Transverse colon (tissue), 4 donors: ENCODE measurements around the gene GALNT13. TPM values are rescaled to one million over a fixed set of nuclear protein-coding genes. Genes with fewer than 3 reads are reported as not detected.

Experiments used
- DNase-seq: peaks from one replicate; pipeline ENCODE4 v3.0.0-alpha.2; 2019
- H3K27ac ChIP-seq, 4 donors: fragments of 200-600 bp; sonication (generic); 2 replicates each; pipeline ENCODE4 v1.5.1; 2016 to 2018; ENCODE audit warnings: inconsistent platforms in 4 of 4
- H3K27me3 ChIP-seq: fragments of 200-600 bp; sonication (generic); 2 replicates; pipeline ENCODE4 v1.5.1; 2017; ENCODE audit warnings: inconsistent platforms
- H3K36me3 ChIP-seq, 4 donors: fragments of 200-600 bp; sonication (generic); 2 replicates each; pipeline ENCODE4 v1.5.1; 2017 to 2019; ENCODE audit warnings: inconsistent platforms in 4 of 4
- H3K4me1 ChIP-seq, 4 donors: fragments of 200-600 bp; sonication (generic); 2 replicates each; pipeline ENCODE4 v1.5.1; 2017 to 2020; ENCODE audit warnings: inconsistent platforms in 4 of 4
- H3K4me3 ChIP-seq, 4 donors: fragments of 200-600 bp; sonication (generic); 1 replicate in 1 of 4; 2 replicates in 3 of 4; pipeline versions ENCODE4 v1.5.1 to v1.6.1; 2017 to 2019; ENCODE audit warnings: inconsistent platforms in 4 of 4
- H3K9me3 ChIP-seq, 2 donors: fragments of 200-600 bp; sonication (generic); 2 replicates each; pipeline ENCODE4 v1.5.1; 2017 to 2019; ENCODE audit warnings: inconsistent platforms in 2 of 2
- CTCF ChIP-seq, 5 experiments: fragments of 200-600 bp in 3 of 5; fragments of 450-650 bp in 2 of 5; sonication (generic) in 3 of 5; IDR thresholded peaks; 1 replicate in 2 of 5; 2 replicates in 3 of 5; pipeline ENCODE4 v1.5.1; 2016 to 2017; ENCODE audit warnings: antibody characterized with exemption in 5 of 5, inconsistent platforms in 3 of 5, mild to moderate bottlenecking in 2 of 5, moderate library complexity in 1 of 5
- EP300 ChIP-seq: sonication (generic); formaldehyde crosslinking; IDR thresholded peaks from one replicate; pipeline ENCODE4 v1.6.1; 2017; ENCODE audit warnings: antibody characterized with exemption, low read depth
- POLR2A ChIP-seq: fragments of 450-650 bp; IDR thresholded peaks from one replicate; pipeline ENCODE4 v1.6.1; 2016; ENCODE audit warnings: antibody characterized with exemption, mild to moderate bottlenecking, moderate library complexity
- POLR2AphosphoS5 ChIP-seq, 3 donors: sonication (generic); formaldehyde crosslinking; IDR thresholded peaks; one replicate each; pipeline ENCODE4 v1.6.1; 2016; ENCODE audit warnings: antibody characterized with exemption in 3 of 3
- WGBS, 2 donors: methylation state at CpG; one replicate each; pipeline ENCODE4 v1.1.5; 2018; ENCODE audit warnings: low coverage in 1 of 2; 5-methylcytosine and 5-hydroxymethylcytosine counted together
- in situ Hi-C, 4 donors: fragments of 200-750 bp; cut with MboI; loops; one replicate each; pipeline versions ENCODE4 v1.15.0 to v1.15.1; 2017; ENCODE audit warnings: low sequenced_read_pairs in 3 of 4, low pct_ligation_motif_present in 1 of 4, low pct_unique_long_range_greater_than_20kb in 1 of 4
- intact Hi-C: fragments of 100-400 bp; cut with DNase I; formaldehyde crosslinking; loops from one replicate; pipeline ENCODE4 v1.15.1; 2023; ENCODE audit warnings: low total_unique reads
- total RNA-seq, 4 donors: library from RNA; depleted of rRNA; stranded (reverse); fragments of >200 nt; gene quantifications; one replicate each; pipeline ENCODE4 v1.1.0, GENCODE V29; 2016

GALNT13 gene
- total RNA-seq, 4 donors from 2014 or later: 0.41 to 0.95 TPM; not detected in 2

- Histone ChIP-seq H3K27me3 (no peaks in the 10 kb centered on the region), H3K9me3 (no peaks in the 10 kb centered on the region), H3K27ac (no peak overlapping the region), H3K36me3 (no peaks in the 10 kb centered on the region), H3K4me3 (no peak overlapping the region), H3K4me1 (no peaks in the 10 kb centered on the region)
- WGBS, 2 donors: 73 to 74% methylated on average over 2 to 3 of the region's 3 CpGs
- in situ Hi-C loops: no loop called here
- DNase-seq: no peak
- TF ChIP-seq EP300 (no peak), POLR2AphosphoS5 (IDR thresholded peaks at IDR 0.05) (no peak)
- intact Hi-C loops: no loop called here
Measured at GRCh38 chr2:154403242-154403790, 531.6 kb downstream of the GALNT13 start.

GRCh38 chr2:154408786-154409185 is 537.1 kb downstream of the GALNT13 start:
- 83 to 88% methylated on average over 1 of the region's 1 CpG for WGBS, 2 donors
- TF ChIP-seq CTCF (IDR thresholded peaks at IDR 0.05): no peak
- no peak for TF ChIP-seq POLR2A
- TF ChIP-seq EP300: no peak
- TF ChIP-seq POLR2AphosphoS5 (IDR thresholded peaks at IDR 0.05): no peak
- Histone ChIP-seq H3K4me3 (no peak overlapping the region), H3K36me3 (no peaks in the 10 kb centered on the region), H3K27ac (no peak overlapping the region), H3K4me1 (no peaks in the 10 kb centered on the region), H3K27me3 (no peaks in the 10 kb centered on the region), H3K9me3 (no peaks in the 10 kb centered on the region)
- in situ Hi-C loops: no loop called here
- no peak for DNase-seq
- intact Hi-C loops: no loop called here

- no peaks in the 10 kb centered on the region for H3K27me3 ChIP-seq
- 46 to 65% methylated on average over 1 of the region's 1 CpG for WGBS, 2 donors
- H3K27ac ChIP-seq: no peak overlapping the region
- DNase-seq: no peak
- in situ Hi-C loops: no loop called here
- intact Hi-C loops: no loop called here
- H3K4me3 ChIP-seq: no peak overlapping the region
- H3K36me3 ChIP-seq: no peaks in the 10 kb centered on the region
- no peaks in the 10 kb centered on the region for H3K4me1 ChIP-seq
- H3K9me3 ChIP-seq: no peaks in the 10 kb centered on the region
- TF ChIP-seq CTCF (IDR thresholded peaks at IDR 0.05): no peak
- no peak for TF ChIP-seq EP300
- no peak for TF ChIP-seq POLR2AphosphoS5 (IDR thresholded peaks at IDR 0.05)
- no peak for TF ChIP-seq POLR2A
Measured at GRCh38 chr2:154422251-154422650, 550.5 kb downstream of the GALNT13 start.

- intact Hi-C loops (no loop called here), in situ Hi-C loops (no loop called here)
- no peaks in the 10 kb centered on the region for H3K4me1 ChIP-seq
- H3K27ac ChIP-seq: no peak overlapping the region
- no peaks in the 10 kb centered on the region for H3K9me3 ChIP-seq
- no peak overlapping the region for H3K4me3 ChIP-seq
- 47% methylated on average over 2 of the region's 2 CpGs; no CpG with 5 or more reads in 1 of the 2 donors for WGBS, 2 donors
- no peaks in the 10 kb centered on the region for H3K27me3 ChIP-seq
- no peaks in the 10 kb centered on the region for H3K36me3 ChIP-seq
- no peak for TF ChIP-seq POLR2A
- TF ChIP-seq EP300: no peak
- DNase-seq: no peak
Measured at GRCh38 chr2:154425994-154426393, 554.3 kb downstream of the GALNT13 start.

- no peak for TF ChIP-seq CTCF (IDR thresholded peaks at IDR 0.05)
- TF ChIP-seq POLR2AphosphoS5 (IDR thresholded peaks at IDR 0.05): no peak
- TF ChIP-seq EP300: no peak
- no peak for TF ChIP-seq POLR2A
- intact Hi-C loops (no loop called here), in situ Hi-C loops (no loop called here)
- Histone ChIP-seq H3K4me3 (no peak overlapping the region), H3K36me3 (no peaks in the 10 kb centered on the region), H3K9me3 (no peaks in the 10 kb centered on the region), H3K27ac (no peak overlapping the region), H3K27me3 (no peaks in the 10 kb centered on the region), H3K4me1 (no peaks in the 10 kb centered on the region)
- 73 to 80% methylated on average over 2 of the region's 2 CpGs for WGBS, 2 donors
- DNase-seq: no peak
Measured at GRCh38 chr2:154427453-154427852, 555.7 kb downstream of the GALNT13 start.
